ENCODE data around the gene RYR1. TPM values are rescaled to one million over a fixed set of nuclear protein-coding genes. Genes with fewer than 3 reads are reported as not detected.

Gene RYR1
- total RNA-seq, 2 experiments from 2014 or later: 0.20 to 1.2 TPM

DNA sequence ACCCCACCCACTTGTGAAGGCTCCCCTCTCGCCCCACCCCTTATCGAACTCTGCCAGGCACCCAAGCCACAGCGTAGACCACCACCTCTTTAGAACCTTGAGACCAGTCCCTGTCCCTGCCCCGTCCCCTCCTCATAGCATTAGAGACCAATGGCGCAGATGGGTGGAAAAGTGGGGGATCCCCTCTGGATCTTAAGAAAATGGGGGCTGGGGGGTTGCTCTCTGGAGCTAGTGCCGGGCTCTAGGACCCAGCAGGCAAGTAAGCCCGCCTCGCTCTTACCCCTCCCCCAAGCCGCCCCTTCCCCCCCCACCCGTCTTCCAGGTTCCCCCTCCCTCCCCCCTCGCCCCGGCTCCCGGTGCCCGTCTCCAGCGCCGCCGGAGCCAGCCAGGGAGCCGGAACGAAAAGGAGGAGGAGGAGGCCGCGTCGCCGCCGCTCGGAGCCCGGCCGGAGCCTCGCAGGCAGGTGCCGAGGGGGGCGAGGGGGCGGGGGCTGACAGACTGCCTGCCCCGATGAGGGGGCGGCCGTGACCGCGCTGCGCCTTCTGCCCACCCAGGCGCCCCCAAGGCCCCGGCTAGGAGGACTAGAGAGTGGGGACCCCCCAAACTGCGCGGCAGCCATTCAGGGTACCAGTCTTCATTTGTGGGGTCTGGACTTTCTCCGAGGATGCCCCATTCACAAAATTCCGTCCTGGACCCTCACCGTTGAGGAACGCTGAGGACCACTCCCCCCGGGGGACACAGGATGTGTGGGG lies 45.0 kb upstream of the RYR1 start, which contains the start of gene SPRED3:
SPRED3 (plus strand) TSS at position 349 of the 752 bp plus-strand sequence. CDS start 1,606 bp downstream, outside the sequence.
- Histone ChIP-seq H3K27me3 (ENCODE audit: control insufficient read depth in 1 of 2, insufficient read depth in 2 of 2, low read length in 2 of 2) (peaks cover 17 to 18% of the 10 kb centered on the region in 2 experiments), H3K4me1 (ENCODE audit: insufficient read depth, low read length) (peaks cover 44% of the 10 kb centered on the region), H3K36me3 (ENCODE audit: insufficient read depth, low read length) (peaks cover 2% of the 10 kb centered on the region), H3K4me3 (ENCODE audit: low read length) (peak within 1 kb of the TSS; percentile 58), H3K27ac (ENCODE audit: low read depth in 1 of 2, low read length in 2 of 2) (no peak within 1 kb of the TSS), H3K9me3 (ENCODE audit: control insufficient read depth in 1 of 2, insufficient read depth in 1 of 2, low read length in 2 of 2) (peaks cover 0 to 5% of the 10 kb centered on the region in 2 experiments)
- H3K36me3 Mint-ChIP-seq (ENCODE audit: low read depth): peaks cover 30% of the 10 kb centered on the region
- H3K27ac Mint-ChIP-seq: peak within 1 kb of the TSS; percentile 70
- POLR2A ChIA-PET: interaction anchor here (0.8 to 4.3 kb wide), 9 partner anchors 7 to 1071 kb away, joined by 3 to 45 read pairs (median 5); partner anchors contain the start of genes CATSPERG, EIF3K, FAM98C and MRPS12
- DNase-seq: peak in 2 of 14 experiments; percentile 40 to 46
- intact Hi-C loops (cut with DNase I, micrococcal nuclease): loop anchor here (2.0 to 5.0 kb wide), 3 partner anchors 14 to 51 kb away; partner anchors contain the start of genes CATSPERG (in 1 of the 2), FAM98C (in 1 of the 2) and PSMD8 (in 1 of the 2)
- peaks cover 33% of the 10 kb centered on the region for H3K27me3 Mint-ChIP-seq
- peak within 1 kb of the TSS; percentile 94 for H3K4me3 Mint-ChIP-seq
- TF ChIP-seq, protein P1, sequence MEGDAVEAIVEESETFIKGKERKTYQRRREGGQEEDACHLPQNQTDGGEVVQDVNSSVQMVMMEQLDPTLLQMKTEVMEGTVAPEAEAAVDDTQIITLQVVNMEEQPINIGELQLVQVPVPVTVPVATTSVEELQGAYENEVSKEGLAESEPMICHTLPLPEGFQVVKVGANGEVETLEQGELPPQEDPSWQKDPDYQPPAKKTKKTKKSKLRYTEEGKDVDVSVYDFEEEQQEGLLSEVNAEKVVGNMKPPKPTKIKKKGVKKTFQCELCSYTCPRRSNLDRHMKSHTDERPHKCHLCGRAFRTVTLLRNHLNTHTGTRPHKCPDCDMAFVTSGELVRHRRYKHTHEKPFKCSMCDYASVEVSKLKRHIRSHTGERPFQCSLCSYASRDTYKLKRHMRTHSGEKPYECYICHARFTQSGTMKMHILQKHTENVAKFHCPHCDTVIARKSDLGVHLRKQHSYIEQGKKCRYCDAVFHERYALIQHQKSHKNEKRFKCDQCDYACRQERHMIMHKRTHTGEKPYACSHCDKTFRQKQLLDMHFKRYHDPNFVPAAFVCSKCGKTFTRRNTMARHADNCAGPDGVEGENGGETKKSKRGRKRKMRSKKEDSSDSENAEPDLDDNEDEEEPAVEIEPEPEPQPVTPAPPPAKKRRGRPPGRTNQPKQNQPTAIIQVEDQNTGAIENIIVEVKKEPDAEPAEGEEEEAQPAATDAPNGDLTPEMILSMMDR (IDR thresholded peaks at IDR 0.05): no peak
- CTCF ChIA-PET: interaction anchor here (1.7 to 4.7 kb wide), 3 partner anchors 14 to 53 kb away, joined by 11 to 45 read pairs (median 11); partner anchors contain the start of genes CATSPERG, FAM98C and PSMD8
- H3K9me3 Mint-ChIP-seq: no peaks in the 10 kb centered on the region
- no peak for ATAC-seq (ENCODE audit: poor library complexity)
- H3K4me1 Mint-ChIP-seq (ENCODE audit: low read depth): peaks cover 30% of the 10 kb centered on the region

DNA sequence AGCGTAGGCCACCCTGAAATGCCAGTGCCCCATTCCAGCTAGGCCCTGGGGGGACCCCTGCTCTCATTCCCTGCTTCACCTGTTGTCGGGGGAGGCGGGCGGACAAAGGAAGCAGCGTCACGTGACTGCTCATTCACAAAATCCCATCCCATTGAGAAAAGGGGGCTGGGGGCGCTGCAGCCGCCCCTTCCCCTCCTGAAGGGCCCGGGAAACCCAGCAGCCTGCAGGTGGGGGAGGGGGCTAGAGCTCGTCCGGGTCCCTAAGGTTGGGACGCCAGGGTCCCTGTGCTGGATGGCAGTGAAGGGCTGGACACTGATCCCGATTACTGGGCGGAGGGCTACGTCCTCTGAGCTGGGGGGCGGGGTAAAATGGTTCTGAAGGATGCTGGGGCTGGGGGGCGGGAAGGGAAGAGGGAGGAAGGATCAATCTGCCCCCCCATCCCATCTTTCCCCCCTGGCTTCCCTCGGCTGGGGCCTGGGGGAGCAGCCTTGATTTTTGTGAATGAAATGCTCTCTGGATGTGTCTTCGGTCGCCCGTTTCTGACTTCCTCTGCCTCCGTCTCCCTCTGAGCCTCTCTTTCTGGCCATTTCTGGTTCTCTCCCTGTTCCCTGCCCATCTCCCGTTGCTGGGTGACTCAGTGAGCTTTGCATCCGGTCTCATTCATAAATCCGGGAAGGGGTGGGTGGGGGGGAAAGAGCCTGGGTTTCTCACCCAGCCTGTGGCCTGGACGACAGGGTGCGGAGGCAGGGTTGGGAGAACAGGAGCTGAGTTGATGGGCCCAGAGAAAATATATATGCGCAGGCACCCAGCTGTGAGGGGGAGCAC lies 44.2 kb upstream of the RYR1 start:
- Histone ChIP-seq H3K4me3 (ENCODE audit: low read length) (peak overlapping the region; percentile 37), H3K27me3 (ENCODE audit: control insufficient read depth in 1 of 2, insufficient read depth in 2 of 2, low read length in 2 of 2) (peaks cover 15 to 17% of the 10 kb centered on the region in 2 experiments), H3K27ac (ENCODE audit: low read depth in 1 of 2, low read length in 2 of 2) (no peak overlapping the region), H3K4me1 (ENCODE audit: insufficient read depth, low read length) (peaks cover 45% of the 10 kb centered on the region), H3K36me3 (ENCODE audit: insufficient read depth, low read length) (no peaks in the 10 kb centered on the region), H3K9me3 (ENCODE audit: control insufficient read depth in 1 of 2, insufficient read depth in 1 of 2, low read length in 2 of 2) (peaks cover 0 to 5% of the 10 kb centered on the region in 2 experiments)
- peak overlapping the region; percentile 74 for H3K4me3 Mint-ChIP-seq
- ATAC-seq (ENCODE audit: poor library complexity) (no peak), DNase-seq (peak in 4 of 14 experiments; percentile 13 to 47 (median 28))
- H3K36me3 Mint-ChIP-seq (ENCODE audit: low read depth): peaks cover 22% of the 10 kb centered on the region
- peaks cover 29% of the 10 kb centered on the region for H3K27me3 Mint-ChIP-seq
- TF ChIP-seq, protein P1 (IDR thresholded peaks at IDR 0.05): no peak
- CTCF ChIA-PET: interaction anchor here (0.6 to 4.7 kb wide), 2 partner anchors 14 to 538 kb away, joined by 3 to 45 read pairs; partner anchors contain the start of gene FAM98C
- H3K4me1 Mint-ChIP-seq (ENCODE audit: low read depth): peaks cover 36% of the 10 kb centered on the region
- intact Hi-C loops (cut with DNase I, micrococcal nuclease): loop anchor here (2.0 to 5.0 kb wide), 3 partner anchors 13 to 52 kb away; partner anchors contain the start of genes CATSPERG (in 1 of the 2), FAM98C (in 1 of the 2) and PSMD8 (in 1 of the 2)
- no peaks in the 10 kb centered on the region for H3K9me3 Mint-ChIP-seq
- POLR2A ChIA-PET: interaction anchor here (0.6 to 4.3 kb wide), 4 partner anchors 14 to 245 kb away, joined by 3 to 45 read pairs (median 24); partner anchors contain the start of genes EIF3K, FAM98C and PSMD8
- H3K27ac Mint-ChIP-seq: no peak overlapping the region

Measured in CD4-positive, alpha-beta T cell (primary cell).